Left lobe of liver (tissue), 2 donors: ENCODE data around the gene SPATA12. TPM values are rescaled to one million over a fixed set of nuclear protein-coding genes. Genes with fewer than 3 reads are reported as not detected.
"Not testable (repeated sequence)": the region's sequence is repeated elsewhere in the genome, so short reads cannot be mapped to it uniquely, and the experiment has no call there.

ENCODE experiments used
- ATAC-seq: fragments of 200-7000 bp; cut with Tn5 transposase; one replicate; pipeline ENCODE4 v1.9.1; 2020; ENCODE audit warnings: mild to moderate bottlenecking, moderate library complexity
- DNase-seq: peaks from one replicate; pipeline ENCODE4 v3.0.0-alpha.2; 2020; ENCODE audit warnings: low spot score
- total RNA-seq: library from RNA; stranded (reverse); gene quantifications from one replicate; pipeline ENCODE4 v1.2.1, GENCODE V29; 2021
- donor health status: DM: no; HTN: no; CAD: no; lungs with moderate emphysema.
- donor health status: DM: no; HTN: yes; CAD: no.

Gene SPATA12
- total RNA-seq, 1 donor from 2014 or later = not detected

DNA sequence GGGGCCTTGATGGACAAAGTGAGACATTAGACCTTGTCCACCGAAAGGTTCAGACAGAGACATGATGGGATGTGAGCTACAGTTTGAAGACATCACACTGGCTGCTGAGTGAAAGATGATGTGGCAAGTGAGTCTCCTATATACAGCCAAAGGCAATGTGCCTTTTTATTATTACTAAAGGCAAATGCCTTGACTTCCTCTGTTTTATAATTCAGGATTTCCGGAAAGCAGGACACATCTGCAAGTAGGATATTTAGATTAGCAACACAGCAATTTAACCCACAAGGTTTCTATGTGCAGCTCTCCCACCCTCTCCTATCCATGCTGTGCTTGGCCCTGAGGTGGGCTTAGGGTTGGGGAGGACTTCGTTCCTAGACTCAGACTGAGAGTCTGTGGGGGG lies 20.7 kb downstream of the SPATA12 start:
- ATAC-seq (no peak), DNase-seq (no peak)

DNA sequence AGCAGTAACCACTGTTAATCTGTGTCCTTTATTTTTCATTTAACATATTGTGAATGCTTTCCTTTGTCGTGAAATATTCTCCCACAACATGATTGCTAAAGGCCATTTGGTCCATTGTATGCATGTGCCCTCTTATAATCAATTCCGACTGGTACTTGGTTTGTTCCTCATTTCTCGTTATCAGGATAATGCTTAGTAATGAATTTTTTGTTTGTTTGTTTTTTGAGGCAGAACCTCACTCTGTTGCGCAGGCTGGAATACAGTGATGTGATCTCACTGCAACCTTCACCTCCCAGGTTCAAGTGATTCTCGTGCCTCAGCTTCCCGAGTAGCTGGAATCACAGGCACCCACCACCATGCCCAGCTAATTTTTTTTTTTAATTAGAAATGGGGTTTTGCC lies 22.0 kb downstream of the SPATA12 start:
- DNase-seq (no peak), ATAC-seq (no peak)

DNA sequence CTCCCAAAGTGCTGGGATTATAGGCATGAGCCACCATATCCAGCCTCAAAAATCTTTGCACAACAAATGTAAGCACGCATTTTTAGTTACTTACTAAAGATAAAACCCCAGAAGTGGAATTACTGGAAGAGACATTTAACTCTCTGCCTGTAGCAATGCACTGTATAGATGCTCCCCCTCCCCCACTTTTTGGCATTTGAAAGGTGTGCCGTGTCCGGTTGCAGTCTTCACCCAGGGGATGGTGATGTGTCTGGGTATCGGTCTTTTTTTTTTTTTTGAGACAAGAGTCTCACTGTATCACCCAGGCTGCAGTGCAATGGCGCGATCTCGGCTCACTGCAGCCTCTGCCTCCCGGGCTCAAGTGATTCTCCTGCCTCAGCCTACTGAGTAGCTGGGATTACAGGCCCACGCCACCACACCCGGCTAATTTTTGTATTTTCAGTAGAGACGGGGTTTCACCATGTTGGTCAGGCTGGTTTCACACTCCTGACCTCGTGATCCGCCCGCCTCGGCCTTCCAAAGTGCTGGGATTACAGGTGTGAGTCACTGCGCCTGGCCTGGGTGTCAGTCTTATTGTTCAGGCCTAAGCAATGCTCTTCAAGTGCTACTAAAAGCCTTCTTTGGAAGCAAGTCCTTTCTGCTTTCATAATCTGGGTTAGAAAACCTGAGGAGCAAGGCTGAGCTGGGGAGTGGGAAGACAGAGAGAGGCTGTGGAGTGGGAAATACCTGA lies 23.0 kb downstream of the SPATA12 start:
- ATAC-seq = not testable (repeated sequence)

DNA sequence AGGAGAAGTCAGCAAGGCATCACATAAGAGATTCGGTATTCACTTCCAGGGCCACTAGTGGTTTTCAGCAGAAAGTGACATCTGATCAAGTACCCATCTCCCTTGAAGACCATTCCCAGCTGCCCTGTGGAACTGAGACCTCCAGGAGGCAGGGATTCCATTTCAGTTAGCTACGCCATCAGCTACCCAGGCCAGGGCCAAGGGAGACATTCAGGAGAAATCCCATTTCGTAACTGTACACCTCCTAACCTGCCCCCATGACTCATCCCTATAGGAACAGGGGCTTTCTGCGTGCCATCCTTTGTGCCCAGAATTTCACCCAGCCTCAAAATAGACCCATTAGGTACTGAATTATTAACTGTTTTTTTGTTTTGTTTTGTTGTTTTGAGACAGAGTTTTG lies 24.7 kb downstream of the SPATA12 start:
- ATAC-seq (no peak), DNase-seq (no peak)

More for the DNA sequence above, 23.0 kb downstream of the SPATA12 start:
- not testable (repeated sequence) for DNase-seq

DNA sequence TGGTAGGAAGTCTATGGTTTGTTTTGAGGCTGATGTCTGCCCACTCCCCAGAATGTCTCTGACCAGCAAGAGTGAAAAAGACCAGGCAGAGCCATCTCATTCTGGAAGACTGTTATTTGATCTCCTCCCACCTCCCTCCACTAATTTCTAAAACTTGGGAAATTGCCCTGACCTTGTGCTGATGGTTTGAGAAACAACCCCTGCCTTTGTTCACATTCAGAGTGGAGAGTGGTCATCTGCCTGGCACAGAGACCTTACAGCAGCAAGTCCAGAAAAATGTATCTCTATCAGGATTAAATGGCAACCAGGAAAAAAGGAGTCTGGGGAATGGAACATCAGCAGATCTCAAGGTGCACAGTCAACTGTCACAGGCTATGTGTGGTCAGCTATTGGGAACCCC lies 25.7 kb downstream of the SPATA12 start:
- DNase-seq (no peak), ATAC-seq (no peak)

DNA sequence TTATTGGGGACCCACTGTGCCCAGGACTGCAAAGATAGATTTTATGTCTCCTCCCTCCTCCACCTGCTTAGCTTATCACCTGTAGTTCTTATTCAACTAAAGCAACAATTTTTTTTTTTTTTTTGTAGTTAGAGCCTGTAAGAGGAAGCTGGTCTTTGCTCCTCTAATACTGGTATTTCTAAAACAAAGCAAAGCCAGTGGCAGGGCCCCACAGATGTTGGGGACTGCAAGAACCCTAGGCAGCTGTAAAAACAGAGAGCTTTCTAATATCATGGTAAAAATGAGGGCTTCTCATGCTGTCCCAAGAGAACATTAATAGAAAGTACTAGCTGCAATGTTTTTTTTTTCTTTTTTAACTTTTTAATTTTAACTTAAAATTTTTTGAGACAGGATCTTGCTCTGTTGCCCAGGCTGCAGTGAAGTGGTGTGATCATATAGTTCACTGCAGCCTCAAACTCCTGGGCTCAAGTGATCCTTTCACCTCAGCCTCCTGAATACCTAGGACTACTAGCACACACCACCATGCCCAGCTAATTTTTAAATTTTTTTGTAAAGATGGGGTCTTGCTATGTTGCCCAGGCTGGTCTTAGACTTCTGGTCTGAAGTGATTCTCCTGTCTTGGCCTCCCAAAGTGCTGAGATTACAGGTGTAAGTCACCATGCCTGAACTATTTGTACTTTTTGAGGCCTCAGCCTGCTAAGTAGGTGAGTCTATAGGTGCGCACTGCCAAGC lies 27.1 kb downstream of the SPATA12 start:
- no peak for DNase-seq
- no peak for ATAC-seq

DNA sequence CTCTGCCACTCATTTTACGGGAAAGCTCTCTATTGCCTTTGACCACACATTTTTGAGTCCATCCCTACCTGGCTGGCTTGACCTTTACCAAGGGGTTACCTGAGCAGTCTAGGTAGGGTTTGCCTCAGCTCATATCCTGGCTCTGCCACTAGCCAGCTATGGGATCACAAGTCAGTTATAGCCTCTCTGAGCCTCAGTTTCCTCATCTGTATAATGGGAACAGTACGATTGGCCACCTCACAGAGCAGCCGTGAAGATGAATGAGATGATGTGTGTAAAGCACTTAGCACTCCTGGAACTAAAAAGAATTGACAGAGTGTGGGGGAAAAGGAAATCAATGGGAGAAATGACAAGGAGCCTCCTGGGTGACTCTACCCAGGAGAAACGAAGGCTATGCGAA lies 28.0 kb downstream of the SPATA12 start:
- DNase-seq = no peak
- ATAC-seq = no peak

DNA sequence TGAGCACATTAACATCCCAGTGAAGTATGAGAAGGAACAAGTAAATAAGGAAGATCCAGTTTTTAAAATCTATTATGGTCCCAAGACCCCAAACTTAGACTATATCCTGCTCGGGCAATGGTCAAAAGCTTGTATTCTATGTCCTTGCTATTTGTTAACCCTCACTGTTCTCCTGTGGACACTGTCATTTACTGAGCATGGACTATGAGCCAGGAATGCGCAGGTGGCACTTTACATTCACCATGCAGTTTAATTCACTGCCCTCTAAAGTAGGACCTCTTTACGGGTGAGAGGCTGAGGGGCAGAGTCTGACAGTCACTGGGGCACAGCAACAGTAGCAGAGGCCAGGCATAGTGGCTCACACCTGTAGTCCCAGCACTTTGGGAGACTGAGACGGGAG lies 28.6 kb downstream of the SPATA12 start:
- ATAC-seq = no peak
- DNase-seq = no peak

DNA sequence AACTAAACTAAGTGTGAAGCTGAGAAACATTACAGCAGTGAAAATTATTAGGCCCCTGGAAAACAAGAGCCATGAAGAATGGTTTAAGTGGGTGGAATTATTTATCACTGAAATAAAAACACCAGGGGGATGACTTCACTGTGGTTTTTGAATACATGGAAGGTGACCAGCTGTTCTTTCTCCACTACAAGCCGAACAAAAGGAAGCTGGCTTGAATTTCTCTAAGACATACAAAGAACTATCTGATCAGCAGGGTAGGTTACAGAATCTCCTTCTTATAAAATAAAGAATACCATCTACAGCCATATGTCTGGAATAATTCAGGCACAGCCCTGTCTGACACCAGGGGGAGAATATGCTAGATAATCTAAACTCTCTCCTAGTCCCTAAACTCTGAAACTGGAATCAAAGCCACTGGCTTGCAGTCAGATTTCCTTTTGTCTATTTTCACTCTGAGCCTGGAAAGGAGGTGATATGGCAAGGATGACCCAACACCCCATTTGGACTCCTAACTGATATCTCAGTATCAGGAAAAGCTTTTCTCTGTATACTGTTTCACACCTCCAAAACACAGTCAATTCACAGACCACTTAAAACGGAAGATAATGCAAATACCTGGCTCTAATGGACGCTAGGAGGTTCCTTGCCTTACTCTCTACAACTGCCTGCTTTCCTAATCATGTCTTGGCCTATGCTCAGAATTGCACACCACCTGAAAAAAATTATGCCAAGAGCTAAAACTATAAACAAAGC lies 31.2 kb downstream of the SPATA12 start:
- DNase-seq (no peak), ATAC-seq (no peak)

DNA sequence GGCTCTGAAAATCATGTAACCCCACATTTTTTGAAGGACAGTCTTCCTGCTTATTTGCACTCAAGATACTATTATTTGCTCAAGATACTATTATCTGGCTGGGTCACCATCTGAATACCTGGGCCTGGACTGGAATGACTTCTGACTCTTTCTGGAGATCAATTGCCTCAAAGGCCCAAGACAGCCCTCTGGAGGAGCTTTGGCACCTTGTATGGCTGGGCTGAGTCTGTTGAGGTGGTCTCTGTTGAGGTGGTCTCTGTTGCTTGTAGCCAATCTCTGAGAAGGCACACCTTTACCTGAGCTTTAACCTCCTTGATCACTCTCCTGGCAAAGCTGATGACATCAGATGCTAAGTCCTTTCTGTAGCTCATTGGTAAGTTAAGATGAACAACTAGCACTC lies 33.0 kb downstream of the SPATA12 start:
- ATAC-seq = no peak
- no peak for DNase-seq

DNA sequence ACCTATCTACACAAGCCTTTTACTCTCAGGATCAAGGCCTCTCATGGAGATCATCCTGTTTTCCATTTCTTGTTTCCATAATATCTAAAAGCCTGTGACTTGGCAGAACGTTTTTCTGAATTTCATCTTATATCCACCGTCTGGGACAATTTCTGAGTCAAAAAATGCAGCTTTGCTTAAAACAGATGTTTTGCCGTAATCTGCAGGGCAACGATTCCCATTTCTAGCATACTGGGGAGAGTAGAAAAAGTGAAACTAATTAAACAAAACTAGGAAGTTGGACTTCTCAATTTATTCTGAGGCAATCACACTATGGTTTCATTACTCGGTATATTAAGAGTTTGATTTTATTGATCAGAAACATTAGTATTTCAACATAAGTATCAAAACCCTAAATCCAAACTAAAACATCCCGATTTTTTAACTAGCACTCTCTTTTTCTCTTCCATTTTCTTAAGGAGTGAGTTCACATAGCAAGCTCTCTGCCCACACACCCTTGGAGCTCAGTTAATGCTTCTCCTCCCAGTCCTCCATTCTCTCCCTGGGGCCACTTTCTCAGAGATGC lies 33.6 kb downstream of the SPATA12 start:
- DNase-seq (no peak), ATAC-seq (no peak)

DNA sequence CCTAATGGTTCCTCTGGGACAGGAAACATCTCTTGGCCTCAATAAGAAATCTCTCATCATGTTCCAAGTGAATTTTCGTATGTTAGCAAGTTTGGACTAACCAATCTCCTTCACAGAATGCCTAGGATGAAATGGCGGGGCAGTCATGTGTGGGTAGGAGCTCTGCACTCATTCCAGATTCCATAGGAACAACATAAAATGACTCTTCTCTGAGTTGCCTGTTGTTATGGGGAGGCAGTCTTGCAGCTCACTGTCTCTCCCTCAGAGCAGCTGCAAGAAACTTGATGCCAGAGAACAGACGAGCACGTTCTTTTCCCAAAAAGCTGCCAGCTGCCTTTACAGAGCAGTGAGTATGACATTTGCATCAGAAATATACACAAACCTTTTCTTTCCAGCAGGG lies 34.1 kb downstream of the SPATA12 start:
- DNase-seq (no peak), ATAC-seq (no peak)

DNA sequence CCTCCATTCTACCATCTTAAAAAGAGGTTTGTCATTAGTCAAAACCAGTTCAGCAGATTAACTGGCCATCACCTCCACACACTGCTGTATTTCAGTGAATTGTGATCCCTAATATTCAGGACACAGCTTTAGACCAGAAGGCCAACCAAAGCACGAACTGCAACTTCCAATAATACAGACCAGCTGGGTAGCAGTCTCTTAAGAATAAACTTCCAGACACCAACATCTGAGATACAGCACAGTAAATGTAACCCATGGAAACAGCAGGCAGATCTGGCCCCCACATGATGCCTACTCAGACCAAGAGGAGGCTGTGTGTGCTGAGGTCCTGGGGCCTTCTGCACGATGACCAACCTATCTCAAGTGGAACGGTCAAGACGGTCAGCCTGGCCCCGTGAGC lies 34.9 kb downstream of the SPATA12 start:
- no peak for DNase-seq
- no peak for ATAC-seq

DNA sequence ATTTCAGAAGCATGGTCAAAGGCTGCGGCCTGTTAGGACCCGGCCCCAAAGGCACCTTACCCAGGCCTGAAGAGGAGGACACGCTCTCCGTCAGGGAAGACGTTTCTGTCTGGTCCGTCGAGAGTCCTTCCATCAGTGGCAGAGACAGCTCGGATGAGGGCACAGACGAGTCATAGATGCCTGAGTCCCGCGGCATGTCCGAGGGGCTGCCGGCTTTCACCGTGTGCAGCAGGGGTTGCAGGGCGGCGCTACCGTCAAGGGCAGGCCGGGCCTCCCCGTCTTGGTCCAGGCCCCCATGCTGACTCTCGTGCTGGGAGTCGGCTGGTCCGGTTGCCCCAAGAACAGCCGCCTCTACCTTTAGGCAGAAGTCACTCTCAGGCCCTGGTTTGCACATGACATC lies 37.1 kb downstream of the SPATA12 start:
- ATAC-seq = no peak

DNA sequence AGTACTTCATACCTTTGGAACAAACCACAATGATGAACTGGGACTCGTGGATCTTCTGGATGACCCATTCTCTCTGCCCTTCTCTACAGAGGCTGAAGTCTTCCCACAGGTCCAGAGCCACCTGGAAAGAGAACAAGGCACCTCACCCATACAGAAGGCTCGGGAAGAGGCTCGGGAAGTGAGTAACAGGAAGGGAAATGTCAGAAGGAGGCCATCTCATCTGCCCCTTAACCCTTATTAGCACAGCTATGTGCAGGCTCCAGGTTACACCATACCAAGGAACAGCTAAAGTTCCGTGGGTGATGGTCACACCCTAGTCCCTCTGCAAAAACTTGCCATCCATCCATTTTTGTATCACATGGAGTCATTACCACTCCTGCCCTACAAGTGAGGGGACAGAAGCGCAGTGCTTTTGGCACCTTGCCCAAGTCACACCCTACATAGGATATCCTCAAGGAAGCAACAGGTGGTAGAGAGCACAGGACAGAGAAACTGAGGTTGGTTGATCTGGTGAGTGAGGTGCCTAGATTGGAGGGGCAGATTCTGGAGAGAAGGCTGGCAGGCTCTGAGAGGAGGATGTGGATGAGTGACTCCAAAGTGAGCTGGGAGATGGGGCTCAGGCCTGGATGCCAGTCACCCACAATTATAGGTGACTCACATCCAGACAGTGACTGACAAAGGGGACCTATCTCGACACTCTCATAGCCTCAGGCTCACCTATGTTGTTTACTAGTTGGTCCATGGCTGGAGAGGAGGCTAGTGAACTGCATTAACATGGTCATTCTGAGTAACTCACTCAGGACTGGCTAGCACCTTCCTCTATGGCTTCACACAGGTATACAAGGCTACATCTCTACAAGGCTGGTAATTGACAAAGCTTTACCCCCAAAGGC lies 38.2 kb downstream of the SPATA12 start:
- ATAC-seq (no peak), DNase-seq (no peak)

More for the DNA sequence above, 37.1 kb downstream of the SPATA12 start:
- DNase-seq = no peak

DNA sequence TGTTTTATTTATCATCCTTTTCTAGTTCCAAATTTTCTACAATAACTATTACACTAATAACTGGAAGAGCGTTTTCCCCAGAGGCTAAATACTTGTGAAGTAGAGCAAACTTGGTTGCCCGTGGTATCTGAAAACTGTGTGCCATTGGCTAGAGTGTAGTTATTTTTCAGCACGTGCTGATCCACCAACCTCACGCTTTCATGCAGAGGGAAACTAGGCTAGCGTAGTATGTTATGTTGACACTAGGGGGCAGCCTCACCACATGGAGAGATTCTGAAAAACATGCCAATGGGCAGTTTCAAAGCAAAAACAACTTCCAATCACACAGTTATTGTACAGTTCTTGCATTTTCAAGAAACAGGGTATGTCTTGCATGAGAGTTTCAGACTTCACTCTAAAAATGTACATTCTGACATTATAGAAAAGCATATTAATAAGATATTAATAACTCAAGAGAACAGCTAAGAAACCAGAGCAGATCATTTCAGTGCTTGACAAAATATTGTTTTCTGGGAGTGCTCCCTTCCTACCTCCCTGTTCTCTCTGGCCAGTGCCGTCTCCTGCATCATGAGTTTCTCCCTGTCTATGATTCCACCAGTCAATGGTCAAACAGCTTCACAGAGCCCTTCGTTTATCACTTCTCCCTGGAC lies 39.7 kb downstream of the SPATA12 start:
- ATAC-seq = peak; percentile 98
- peak; percentile 65 for DNase-seq

DNA sequence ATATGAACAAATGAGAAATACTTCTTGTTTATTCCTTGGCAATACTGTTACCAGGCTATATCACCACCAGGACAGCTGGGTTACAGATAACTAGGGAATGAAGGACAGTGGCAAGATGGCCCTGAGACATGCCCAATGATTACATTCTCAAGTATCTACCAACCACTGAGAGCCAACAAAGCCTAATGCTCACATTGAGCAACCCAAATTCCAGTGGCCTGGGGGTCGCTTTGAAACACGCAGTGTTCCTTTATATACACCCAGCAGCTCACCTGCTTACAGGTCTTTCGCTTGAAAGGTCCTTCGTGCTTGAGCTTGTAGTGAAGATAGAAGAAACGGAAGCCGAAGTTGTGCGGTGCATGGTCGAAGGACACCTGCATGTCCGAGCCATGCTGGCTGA lies 45.1 kb downstream of the SPATA12 start:
- DNase-seq = no peak
- no peak for ATAC-seq

DNA sequence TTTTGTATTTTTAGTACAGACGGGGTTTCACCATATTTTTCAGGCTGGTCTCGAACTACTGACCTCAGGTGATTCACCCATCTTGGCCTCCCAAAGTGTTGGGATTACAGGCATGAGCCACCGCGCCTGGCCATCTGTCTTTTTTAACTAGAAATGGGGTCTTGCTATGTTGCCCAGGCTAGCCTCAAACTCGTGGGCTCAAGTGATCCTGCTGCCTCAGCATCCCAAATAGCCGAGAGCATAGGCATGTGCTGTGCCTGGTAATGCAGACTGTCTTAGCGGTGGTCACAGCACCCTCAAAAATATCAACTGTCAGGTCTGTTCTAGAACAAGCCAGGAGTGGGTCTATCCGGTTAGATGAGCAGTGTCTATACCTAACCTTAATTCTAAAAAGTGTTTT lies 48.2 kb downstream of the SPATA12 start:
- no peak for ATAC-seq
- DNase-seq = no peak

DNA sequence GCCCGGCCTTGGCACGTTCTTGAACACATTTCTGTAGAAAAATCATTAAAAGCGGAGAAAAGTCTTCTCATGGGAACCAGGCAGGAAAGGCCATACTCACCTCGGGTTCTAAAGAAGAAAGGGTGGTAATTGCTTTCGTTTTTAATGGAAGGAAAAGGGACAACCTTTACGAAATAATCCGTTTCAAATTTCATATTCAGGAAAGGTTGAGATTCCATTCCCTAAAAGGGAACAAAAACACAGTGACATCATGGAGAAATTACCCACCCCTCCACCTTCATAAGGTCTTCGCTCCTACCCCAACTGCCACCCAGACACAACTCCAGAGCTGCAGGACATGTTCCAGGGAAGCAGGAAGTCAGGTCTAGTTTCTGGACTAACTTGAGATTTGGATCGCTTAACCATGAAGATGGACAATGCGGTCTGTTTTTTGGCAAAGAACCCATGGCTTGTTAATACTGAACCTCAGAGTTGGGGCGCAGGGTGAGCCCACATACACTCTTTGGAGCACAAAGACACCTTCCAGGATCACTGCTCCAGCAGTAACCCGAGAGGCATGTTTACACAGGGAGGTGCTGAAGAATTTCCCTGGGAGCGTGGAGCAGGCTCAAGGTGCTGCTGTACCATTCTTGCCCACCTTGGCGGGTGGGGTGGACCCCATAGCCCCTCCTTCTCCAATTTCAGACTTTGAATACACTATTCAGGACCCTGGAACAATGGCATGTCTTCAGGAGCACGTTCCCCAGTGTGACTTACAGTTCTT lies 49.2 kb downstream of the SPATA12 start:
- ATAC-seq = no peak

More for the DNA sequence above, 49.2 kb downstream of the SPATA12 start:
- no peak for DNase-seq
